HCT116 (cell line): Measurements from ENCODE around the gene CYSTM1.

ENCODE experiments used
- CEBPB ChIP-seq: IDR thresholded peaks from 2 replicates; pipeline ENCODE4 v1.6.1; 2012; ENCODE audit warnings: low read depth
- EZH2 ChIP-seq: fragments of 200-600 bp; sonication (generic); IDR thresholded peaks from 2 replicates; pipeline ENCODE4 v1.6.1; 2017; ENCODE audit warnings: antibody characterized with exemption, mixed run types
- JUND ChIP-seq: IDR thresholded peaks from 2 replicates; pipeline ENCODE4 v1.6.1; 2012
- POLR2A ChIP-seq: IDR thresholded peaks from 2 replicates; pipeline ENCODE4 v1.7.0; 2011; ENCODE audit warnings: borderline replicate concordance; ENCODE audit not compliant: insufficient read depth, insufficient read length; ENCODE audit errors: extremely low read depth
- POLR2AphosphoS5 ChIP-seq: IDR thresholded peaks from 2 replicates; pipeline ENCODE4 v1.6.1; 2011; ENCODE audit warnings: mild to moderate bottlenecking, low read depth, low read length, moderate library complexity
- RAD21 ChIP-seq: IDR thresholded peaks from 2 replicates; pipeline ENCODE4 v1.6.1; 2012; ENCODE audit warnings: low read depth, mild to moderate bottlenecking
- SIN3A ChIP-seq: IDR thresholded peaks from 2 replicates; pipeline ENCODE4 v1.6.1; 2012; ENCODE audit warnings: low read depth
- YY1 ChIP-seq: IDR thresholded peaks from 2 replicates; pipeline ENCODE4 v1.6.1; 2011; ENCODE audit warnings: low read length, low read depth, moderate library complexity, mild to moderate bottlenecking; ENCODE audit not compliant: insufficient replicate concordance; ENCODE audit errors: extremely low read depth
- TF ChIP-seq, protein P1 (sequence below), 3 experiments: fragments of 200-600 bp in 1 of 3; sonication (generic) in 1 of 3; IDR thresholded peaks in 2 of 3; conservative IDR thresholded peaks in 1 of 3; 2 replicates each; pipeline ENCODE4 v1.5.1; 2012 to 2017; ENCODE audit warnings: low read depth in 2 of 3, low read length in 2 of 3, antibody characterized with exemption in 1 of 3, borderline replicate concordance in 1 of 3, control low read depth in 1 of 3, mild to moderate bottlenecking in 1 of 3, mixed read lengths in 1 of 3, mixed run types in 1 of 3, moderate library complexity in 1 of 3; ENCODE audit not compliant: insufficient read depth in 1 of 3
- TF ChIP-seq, protein P2 (sequence below): IDR thresholded peaks from 2 replicates; pipeline ENCODE4 v1.6.1; 2011; ENCODE audit warnings: mild to moderate bottlenecking, low read length, moderate library complexity; ENCODE audit not compliant: insufficient replicate concordance; ENCODE audit errors: extremely low read depth

DNA sequence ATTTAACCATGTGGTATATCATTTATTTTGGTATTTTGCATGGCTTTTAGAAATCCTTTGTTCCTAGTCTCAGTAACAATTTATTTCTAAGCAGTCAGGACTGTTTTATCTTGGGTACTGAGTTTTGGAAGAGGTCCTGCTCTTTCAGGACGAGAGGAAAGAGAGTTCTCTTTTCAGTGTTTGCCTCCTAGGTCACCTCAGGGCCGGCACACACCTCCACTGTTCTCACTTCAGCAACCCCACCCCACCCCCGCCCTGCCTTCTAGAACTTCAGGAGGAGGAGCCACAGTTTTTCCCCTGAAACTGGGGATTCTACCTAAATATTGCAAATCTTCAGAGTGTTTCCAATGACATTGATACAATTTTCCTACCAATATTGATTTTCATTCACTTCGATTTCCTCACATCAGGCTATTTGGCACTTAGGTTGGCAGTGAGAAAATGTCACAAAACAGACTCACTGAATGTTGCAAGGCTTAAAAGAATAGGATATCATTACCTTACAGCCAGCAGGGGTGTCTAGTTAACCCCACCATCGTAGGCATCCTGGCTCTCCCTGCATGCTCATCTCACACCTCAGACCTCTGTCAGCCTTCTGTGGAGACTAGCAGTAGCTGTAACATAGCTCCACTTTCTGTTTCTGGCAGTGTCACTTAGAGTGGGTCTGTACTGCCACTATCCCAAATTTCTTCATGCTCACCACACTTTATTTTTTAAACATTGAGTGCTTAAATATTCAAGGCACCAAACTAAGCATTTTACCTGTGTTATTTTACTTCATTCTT is 43.8 kb upstream of the CYSTM1 start:
- TF ChIP-seq, protein P1, sequence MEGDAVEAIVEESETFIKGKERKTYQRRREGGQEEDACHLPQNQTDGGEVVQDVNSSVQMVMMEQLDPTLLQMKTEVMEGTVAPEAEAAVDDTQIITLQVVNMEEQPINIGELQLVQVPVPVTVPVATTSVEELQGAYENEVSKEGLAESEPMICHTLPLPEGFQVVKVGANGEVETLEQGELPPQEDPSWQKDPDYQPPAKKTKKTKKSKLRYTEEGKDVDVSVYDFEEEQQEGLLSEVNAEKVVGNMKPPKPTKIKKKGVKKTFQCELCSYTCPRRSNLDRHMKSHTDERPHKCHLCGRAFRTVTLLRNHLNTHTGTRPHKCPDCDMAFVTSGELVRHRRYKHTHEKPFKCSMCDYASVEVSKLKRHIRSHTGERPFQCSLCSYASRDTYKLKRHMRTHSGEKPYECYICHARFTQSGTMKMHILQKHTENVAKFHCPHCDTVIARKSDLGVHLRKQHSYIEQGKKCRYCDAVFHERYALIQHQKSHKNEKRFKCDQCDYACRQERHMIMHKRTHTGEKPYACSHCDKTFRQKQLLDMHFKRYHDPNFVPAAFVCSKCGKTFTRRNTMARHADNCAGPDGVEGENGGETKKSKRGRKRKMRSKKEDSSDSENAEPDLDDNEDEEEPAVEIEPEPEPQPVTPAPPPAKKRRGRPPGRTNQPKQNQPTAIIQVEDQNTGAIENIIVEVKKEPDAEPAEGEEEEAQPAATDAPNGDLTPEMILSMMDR (IDR thresholded peaks at IDR 0.05 in 2 of 3, conservative IDR thresholded peaks at IDR 0.05 in 1 of 3; ENCODE audit: borderline replicate concordance in 1 of 3, insufficient read depth in 1 of 3, low read depth in 2 of 3, low read length in 2 of 3): no peak
- TF ChIP-seq POLR2A: no peak
- TF ChIP-seq, protein P2, sequence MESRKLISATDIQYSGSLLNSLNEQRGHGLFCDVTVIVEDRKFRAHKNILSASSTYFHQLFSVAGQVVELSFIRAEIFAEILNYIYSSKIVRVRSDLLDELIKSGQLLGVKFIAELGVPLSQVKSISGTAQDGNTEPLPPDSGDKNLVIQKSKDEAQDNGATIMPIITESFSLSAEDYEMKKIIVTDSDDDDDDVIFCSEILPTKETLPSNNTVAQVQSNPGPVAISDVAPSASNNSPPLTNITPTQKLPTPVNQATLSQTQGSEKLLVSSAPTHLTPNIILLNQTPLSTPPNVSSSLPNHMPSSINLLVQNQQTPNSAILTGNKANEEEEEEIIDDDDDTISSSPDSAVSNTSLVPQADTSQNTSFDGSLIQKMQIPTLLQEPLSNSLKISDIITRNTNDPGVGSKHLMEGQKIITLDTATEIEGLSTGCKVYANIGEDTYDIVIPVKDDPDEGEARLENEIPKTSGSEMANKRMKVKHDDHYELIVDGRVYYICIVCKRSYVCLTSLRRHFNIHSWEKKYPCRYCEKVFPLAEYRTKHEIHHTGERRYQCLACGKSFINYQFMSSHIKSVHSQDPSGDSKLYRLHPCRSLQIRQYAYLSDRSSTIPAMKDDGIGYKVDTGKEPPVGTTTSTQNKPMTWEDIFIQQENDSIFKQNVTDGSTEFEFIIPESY: no peak
- no peak for TF ChIP-seq EZH2
- no peak for TF ChIP-seq YY1
- no peak for TF ChIP-seq JUND
- no peak for TF ChIP-seq RAD21
- no peak for TF ChIP-seq POLR2AphosphoS5
- no peak for TF ChIP-seq CEBPB
- TF ChIP-seq SIN3A: no peak
